Measurements from ENCODE around the gene ITGB3BP. TPM values are rescaled to one million over a fixed set of nuclear protein-coding genes. Genes with fewer than 3 reads are reported as not detected.
A peak's percentile ranks its signal among the peaks of the same experiment; 100 is the strongest.

ITGB3BP gene
- total and polyA plus RNA-seq, 2 of the 4 experiments (the other 2 are of a cell fraction): 8.1 to 11.9 TPM

DNA sequence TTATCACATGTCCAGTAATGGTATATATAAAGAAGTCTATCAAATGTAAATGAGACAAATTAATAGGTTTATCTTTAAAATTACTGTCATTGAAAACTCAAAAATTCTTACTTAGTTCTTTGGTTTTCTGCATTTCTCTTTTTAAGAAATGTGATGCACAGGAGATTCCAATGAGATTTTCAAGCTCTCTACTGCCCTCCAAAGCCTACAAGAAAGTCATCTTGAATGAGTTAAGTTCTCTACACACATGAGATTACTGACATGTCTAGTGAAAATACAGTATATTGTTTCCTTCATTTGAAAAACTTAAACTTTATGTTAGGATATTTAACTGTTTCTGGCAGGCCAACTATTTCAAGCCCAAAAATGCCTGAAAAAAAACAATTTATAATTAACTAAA, 68.8 kb downstream of the ITGB3BP start:
- H3K27me3 ChIP-seq (ENCODE audit: control insufficient read depth, insufficient read depth, low read length): no peaks in the 10 kb centered on the region
- DNase-seq (peak; percentile 43), ATAC-seq (ENCODE audit: low read depth) (peak; percentile 69; the same call in 1 of the 2 replicates)
- no TSS peak for BruUV-seq (replicated peaks)
- H4K8ac ChIP-seq (ENCODE audit: low read depth in 2 of 2, low read length in 2 of 2): no peak overlapping the region
- no peaks in the 10 kb centered on the region for H3K9me1 ChIP-seq (ENCODE audit: insufficient read depth, low read length)
- CTCF ChIA-PET: interaction anchor here (1.2 kb wide), 1 partner anchor 20 kb away, joined by 3 read pairs; no protein-coding TSS in a partner anchor
- no peak overlapping the region for H3K9ac ChIP-seq (ENCODE audit: low read depth, low read length)
- no peak overlapping the region for H4K91ac ChIP-seq (ENCODE audit: insufficient read depth, low read depth, low read length)
- POLR2A ChIA-PET (ENCODE audit: unreplicated experiment): no interaction called here
- no peak overlapping the region for H2AK5ac ChIP-seq (ENCODE audit: low read depth, low read length)
- intact Hi-C loops (cut with micrococcal nuclease) (no loop called here), dilution Hi-C loops (cut with HindIII; ENCODE audit: low sequenced_read_pairs, unreplicated experiment) (no loop called here), in situ Hi-C loops (cut with MboI; ENCODE audit: low sequenced_read_pairs) (loop anchor here (10.0 kb wide), 1 partner anchor 129 kb away; the partner anchor contains the start of gene FOXD3)
- no peaks in the 10 kb centered on the region for H3K36me3 ChIP-seq (ENCODE audit: control insufficient read depth, insufficient read depth, low read length)
- H2BK15ac ChIP-seq (ENCODE audit: low read depth, low read length): no peak overlapping the region
- H3K4me1 ChIP-seq (ENCODE audit: control insufficient read depth, insufficient read depth, low read length): no peaks in the 10 kb centered on the region; the same call in 1 of the 2 replicates
- no peak overlapping the region for H4K5ac ChIP-seq (ENCODE audit: low read depth, low read length)
- no peak overlapping the region for H2BK120ac ChIP-seq (ENCODE audit: low read depth, low read length)
- H2BK20ac ChIP-seq (ENCODE audit: low read depth, low read length): no peak overlapping the region
- no peak overlapping the region for H3K23ac ChIP-seq (ENCODE audit: low read depth, low read length)
- H3K9me3 ChIP-seq (ENCODE audit: control insufficient read depth, insufficient read depth, low read length): no peaks in the 10 kb centered on the region
- H3K27ac ChIP-seq (ENCODE audit: insufficient read depth, low read length): no peak overlapping the region
- no peak overlapping the region for H3K56ac ChIP-seq (ENCODE audit: extremely low read depth, insufficient read depth, low read length)
- no peak overlapping the region for H3K4me3 ChIP-seq (ENCODE audit: insufficient read depth, low read depth, low read length)
- H3K4me2 ChIP-seq (ENCODE audit: low read depth, low read length): no peak overlapping the region
- H2AFZ ChIP-seq (replicated peaks; ENCODE audit: low read length, poor library complexity): no peak overlapping the region
- H3K14ac ChIP-seq (replicated peaks; ENCODE audit: low read depth, low read length): no peak overlapping the region
- TF ChIP-seq CTCF (conservative IDR thresholded peaks at IDR 0.05; ENCODE audit: low read depth, low read length): peak; percentile 37
- TF ChIP-seq RAD21 (IDR thresholded peaks at IDR 0.05; ENCODE audit: low read length): no peak
- no peak overlapping the region for H3K18ac ChIP-seq (ENCODE audit: low read depth, low read length)
- no peaks in the 10 kb centered on the region for H3K79me1 ChIP-seq (ENCODE audit: low read depth in 1 of 2, low read length in 2 of 2)
- no peaks in the 10 kb centered on the region for H4K20me1 ChIP-seq (ENCODE audit: insufficient read depth, low read length)
- H2BK5ac ChIP-seq (ENCODE audit: low read depth, low read length, poor library complexity, severe bottlenecking): no peak overlapping the region
- no peak overlapping the region for H3K4ac ChIP-seq (ENCODE audit: low read depth, low read length)
- no peak overlapping the region for H2AK9ac ChIP-seq (replicated peaks; ENCODE audit: low read depth, low read length, poor library complexity)
